GM23248 (cell line): ENCODE results near the gene PFN3. TPM values are rescaled to one million over a fixed set of nuclear protein-coding genes. Genes with fewer than 3 reads are reported as not detected.
A peak's percentile ranks its signal among the peaks of the same experiment; 100 is the strongest.

ENCODE experiments used
- DNase-seq: peaks from one replicate; pipeline ENCODE4 v3.0.0-alpha.2; 2015
- H2AFZ ChIP-seq: fragments of 200-600 bp; sonication (generic); 2 replicates; pipeline ENCODE4 v1.6.1; 2016; ENCODE audit warnings: antibody characterized with exemption
- H3F3A ChIP-seq: fragments of 200-600 bp; sonication (generic); 2 replicates; pipeline ENCODE4 v1.6.1; 2016; ENCODE audit warnings: mild to moderate bottlenecking, antibody characterized with exemption, mixed run types; ENCODE audit not compliant: insufficient read depth
- H3K27ac ChIP-seq: fragments of 200-600 bp; sonication (generic); 2 replicates; pipeline ENCODE4 v1.5.1; 2016; ENCODE audit warnings: mild to moderate bottlenecking
- H3K27me3 ChIP-seq: fragments of 200-600 bp; sonication (generic); replicated peaks from 2 replicates; pipeline ENCODE4 v1.6.1; 2016; ENCODE audit warnings: mild to moderate bottlenecking; ENCODE audit not compliant: insufficient read depth
- H3K36me3 ChIP-seq: fragments of 200-600 bp; sonication (generic); 2 replicates; pipeline ENCODE4 v1.6.1; 2016; ENCODE audit warnings: low read depth, mild to moderate bottlenecking
- H3K4me1 ChIP-seq: fragments of 200-600 bp; sonication (generic); 2 replicates; pipeline ENCODE4 v1.6.1; 2016; ENCODE audit warnings: mild to moderate bottlenecking; ENCODE audit not compliant: insufficient read depth
- H3K4me2 ChIP-seq: fragments of 200-600 bp; sonication (generic); one replicate; pipeline ENCODE4 v1.6.1; 2016; ENCODE audit warnings: mild to moderate bottlenecking; ENCODE audit not compliant: unreplicated experiment
- H3K4me3 ChIP-seq: fragments of 200-600 bp; sonication (generic); 2 replicates; pipeline ENCODE4 v1.5.1; 2016; ENCODE audit warnings: mild to moderate bottlenecking
- H3K79me2 ChIP-seq: fragments of 200-600 bp; sonication (generic); 2 replicates; pipeline ENCODE4 v1.6.1; 2016; ENCODE audit warnings: mild to moderate bottlenecking; ENCODE audit not compliant: insufficient read depth
- H3K9ac ChIP-seq: fragments of 200-600 bp; sonication (generic); 2 replicates; pipeline ENCODE4 v1.6.1; 2016; ENCODE audit warnings: mild to moderate bottlenecking
- H3K9me2 ChIP-seq: fragments of 200-600 bp; sonication (generic); 2 replicates; pipeline ENCODE4 v1.6.1; 2016; ENCODE audit warnings: mixed run types, mild to moderate bottlenecking, moderate library complexity; ENCODE audit not compliant: insufficient read depth
- H3K9me3 ChIP-seq: fragments of 200-600 bp; sonication (generic); one replicate; pipeline ENCODE4 v1.6.1; 2017; ENCODE audit warnings: low read depth
- H4K20me1 ChIP-seq: fragments of 200-600 bp; sonication (generic); 2 replicates; pipeline ENCODE4 v1.6.0; 2016; ENCODE audit not compliant: insufficient read depth
- EZH2 ChIP-seq: fragments of 200-600 bp; sonication (generic); IDR thresholded peaks from 2 replicates; pipeline ENCODE4 v1.6.1; 2018; ENCODE audit warnings: antibody characterized with exemption, mild to moderate bottlenecking; ENCODE audit not compliant: insufficient read depth, poor library complexity, severe bottlenecking
- EZH2phosphoT487 ChIP-seq: fragments of 200-600 bp; sonication (generic); IDR thresholded peaks from 2 replicates; pipeline ENCODE4 v1.6.1; 2018; ENCODE audit warnings: antibody characterized with exemption, moderate library complexity, mild to moderate bottlenecking, low read depth; ENCODE audit not compliant: insufficient read depth
- WGBS, 2 experiments: methylation state at CpG; one replicate each; pipeline ENCODE4 v1.1.6; 2015 to 2017; ENCODE audit warnings: low lambda C conversion rate in 2 of 2, low coverage in 1 of 2; ENCODE audit errors: missing lambda C conversion rate in 2 of 2; 5-methylcytosine and 5-hydroxymethylcytosine counted together
- in situ Hi-C: fragments of 300-500 bp; cut with MboI; formaldehyde crosslinking; loops from 2 replicates; pipeline ENCODE4 v1.15.0; 2020
- polyA plus RNA-seq: library from polyadenylated mRNA; unstranded; fragments of >200 nt; fragmentation: Nextera tagmentation; extraction: Ambion mirVana; gene quantifications from 2 replicates; pipeline ENCODE4 v1.2.1, GENCODE V29; 2016
- total RNA-seq: library from RNA; depleted of rRNA; stranded (reverse); fragments of >200 nt; shearing (Covaris generic); gene quantifications from 2 replicates; pipeline ENCODE4 v1.2.3, GENCODE V29; 2014

The PFN3 gene
- total and polyA plus RNA-seq, 2 experiments from 2014 or later, result not detected

DNA sequence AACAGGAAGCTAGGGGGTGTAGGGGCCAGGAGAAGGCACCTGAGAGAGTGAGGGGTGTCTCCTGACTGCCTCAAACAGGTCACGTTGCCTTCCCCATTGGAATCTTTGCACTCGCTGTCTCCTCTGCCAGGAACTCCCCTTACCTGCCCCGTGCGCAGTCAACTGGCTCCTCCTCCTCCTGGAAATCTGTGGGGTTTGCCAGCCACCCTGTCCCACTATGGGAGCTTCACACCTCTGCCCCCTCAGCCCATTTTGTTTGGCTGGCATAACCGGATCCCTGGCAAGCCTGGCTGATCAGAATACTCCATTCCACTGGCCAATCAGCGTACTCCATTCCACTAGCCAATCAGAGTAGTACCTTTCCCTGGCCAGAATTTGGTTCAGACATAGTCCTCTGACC is 26.7 kb downstream of the PFN3 start:
- Histone ChIP-seq H3K9ac (no peak overlapping the region), H3K79me2 (no peaks in the 10 kb centered on the region), H3K4me1 (no peaks in the 10 kb centered on the region), H3K4me3 (no peak overlapping the region), H3F3A (no peaks in the 10 kb centered on the region), H3K36me3 (no peaks in the 10 kb centered on the region), H4K20me1 (no peaks in the 10 kb centered on the region), H3K27ac (no peak overlapping the region), H3K4me2 (no peak overlapping the region), H2AFZ (no peak overlapping the region), H3K9me3 (no peaks in the 10 kb centered on the region), H3K27me3 (no peaks in the 10 kb centered on the region), H3K9me2 (no peaks in the 10 kb centered on the region)
- in situ Hi-C loops, result no loop called here
- TF ChIP-seq EZH2 (no peak), EZH2phosphoT487 (no peak)
- DNase-seq, result no peak
- WGBS, 2 experiments, result 49 to 63% methylated on average over 6 of the region's 6 CpGs

DNA sequence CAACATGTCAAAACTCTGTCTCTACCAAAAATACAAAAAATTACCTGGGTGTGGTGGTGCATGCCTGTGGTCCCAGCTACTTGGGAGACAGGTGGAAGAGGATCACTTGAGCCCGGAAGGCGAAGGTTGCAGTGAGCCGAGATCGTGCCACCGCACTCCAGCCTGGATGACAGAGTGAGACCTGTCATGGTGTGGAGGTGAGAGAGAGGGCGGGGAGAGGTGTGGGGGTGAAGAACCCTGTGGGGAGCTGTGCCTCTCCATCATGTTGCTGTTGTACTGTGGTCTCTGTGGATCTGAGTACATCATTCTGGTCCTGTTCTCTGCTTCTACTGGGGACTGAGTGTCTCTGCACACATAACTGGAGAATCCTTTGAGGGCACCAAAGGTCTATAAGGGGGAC is 27.6 kb downstream of the PFN3 start:
- H3K36me3 ChIP-seq, result no peaks in the 10 kb centered on the region
- H3K9me2 ChIP-seq, result no peaks in the 10 kb centered on the region
- no peaks in the 10 kb centered on the region for H3K9me3 ChIP-seq
- WGBS, 2 experiments, result 88 to 90% methylated on average over 6 of the region's 6 CpGs
- no peaks in the 10 kb centered on the region for H3F3A ChIP-seq
- H3K4me1 ChIP-seq, result no peaks in the 10 kb centered on the region
- no peak for DNase-seq
- no peak overlapping the region for H3K27ac ChIP-seq
- no peaks in the 10 kb centered on the region for H3K27me3 ChIP-seq
- no peaks in the 10 kb centered on the region for H4K20me1 ChIP-seq
- TF ChIP-seq EZH2phosphoT487, result no peak
- TF ChIP-seq EZH2, result no peak
- H3K4me2 ChIP-seq, result no peak overlapping the region
- H3K4me3 ChIP-seq, result no peak overlapping the region
- H3K9ac ChIP-seq, result no peak overlapping the region
- no peaks in the 10 kb centered on the region for H3K79me2 ChIP-seq
- in situ Hi-C loops, result no loop called here
- no peak overlapping the region for H2AFZ ChIP-seq

DNA sequence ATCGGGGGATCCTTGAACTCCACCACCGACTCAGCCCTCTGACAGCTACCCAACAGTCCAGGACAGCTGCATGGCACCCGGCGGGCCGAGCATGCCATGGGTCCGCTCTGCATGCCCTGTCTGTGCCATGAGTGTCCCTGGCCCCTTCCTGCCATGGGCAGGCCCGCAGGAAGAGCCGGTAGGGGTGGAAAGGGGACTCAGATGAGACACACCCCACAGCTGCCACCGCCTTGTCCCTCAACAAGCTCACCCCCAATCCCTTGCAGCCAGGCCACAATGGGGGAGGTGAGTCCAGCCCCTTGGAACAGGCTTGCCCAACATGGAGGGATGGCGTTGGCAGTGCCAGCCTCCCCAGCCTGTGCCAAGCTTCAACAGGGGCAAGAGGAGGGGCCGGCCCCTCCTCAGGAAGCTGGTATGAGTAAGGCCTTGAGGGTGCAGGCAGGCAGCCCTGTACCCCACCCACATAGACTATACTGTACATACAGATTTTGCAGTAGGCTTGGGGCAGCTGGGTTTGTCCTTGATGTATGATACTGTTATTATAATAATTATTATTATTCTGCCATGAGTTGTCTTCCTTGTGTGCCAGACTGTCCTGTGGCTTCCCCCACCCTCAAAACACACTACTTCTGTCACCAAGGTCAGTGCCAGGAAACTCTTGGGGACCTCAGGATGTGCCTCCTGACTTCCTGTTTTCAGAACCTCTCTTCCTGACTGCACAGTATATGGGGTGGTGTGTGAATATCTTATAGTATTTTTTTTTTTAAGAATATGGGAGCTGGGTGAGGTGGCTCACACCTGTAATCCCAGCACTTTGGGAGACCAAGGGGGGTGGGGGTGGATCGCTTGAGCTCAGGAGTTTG is 28.2 kb downstream of the PFN3 start:
- 87 to 91% methylated on average over 11 of the region's 12 CpGs for WGBS, 2 experiments
- TF ChIP-seq EZH2 (no peak), EZH2phosphoT487 (no peak)
- Histone ChIP-seq H3K9me2 (no peaks in the 10 kb centered on the region), H3K9ac (no peak overlapping the region), H3K79me2 (no peaks in the 10 kb centered on the region), H3K27ac (no peak overlapping the region), H3K4me1 (peaks cover 4% of the 10 kb centered on the region; the same call in 1 of the 2 replicates), H3K4me3 (no peak overlapping the region), H3K9me3 (no peaks in the 10 kb centered on the region), H4K20me1 (no peaks in the 10 kb centered on the region), H3K36me3 (no peaks in the 10 kb centered on the region), H3F3A (no peaks in the 10 kb centered on the region), H2AFZ (no peak overlapping the region), H3K4me2 (no peak overlapping the region), H3K27me3 (no peaks in the 10 kb centered on the region)
- in situ Hi-C loops, result no loop called here
- no peak for DNase-seq

DNA sequence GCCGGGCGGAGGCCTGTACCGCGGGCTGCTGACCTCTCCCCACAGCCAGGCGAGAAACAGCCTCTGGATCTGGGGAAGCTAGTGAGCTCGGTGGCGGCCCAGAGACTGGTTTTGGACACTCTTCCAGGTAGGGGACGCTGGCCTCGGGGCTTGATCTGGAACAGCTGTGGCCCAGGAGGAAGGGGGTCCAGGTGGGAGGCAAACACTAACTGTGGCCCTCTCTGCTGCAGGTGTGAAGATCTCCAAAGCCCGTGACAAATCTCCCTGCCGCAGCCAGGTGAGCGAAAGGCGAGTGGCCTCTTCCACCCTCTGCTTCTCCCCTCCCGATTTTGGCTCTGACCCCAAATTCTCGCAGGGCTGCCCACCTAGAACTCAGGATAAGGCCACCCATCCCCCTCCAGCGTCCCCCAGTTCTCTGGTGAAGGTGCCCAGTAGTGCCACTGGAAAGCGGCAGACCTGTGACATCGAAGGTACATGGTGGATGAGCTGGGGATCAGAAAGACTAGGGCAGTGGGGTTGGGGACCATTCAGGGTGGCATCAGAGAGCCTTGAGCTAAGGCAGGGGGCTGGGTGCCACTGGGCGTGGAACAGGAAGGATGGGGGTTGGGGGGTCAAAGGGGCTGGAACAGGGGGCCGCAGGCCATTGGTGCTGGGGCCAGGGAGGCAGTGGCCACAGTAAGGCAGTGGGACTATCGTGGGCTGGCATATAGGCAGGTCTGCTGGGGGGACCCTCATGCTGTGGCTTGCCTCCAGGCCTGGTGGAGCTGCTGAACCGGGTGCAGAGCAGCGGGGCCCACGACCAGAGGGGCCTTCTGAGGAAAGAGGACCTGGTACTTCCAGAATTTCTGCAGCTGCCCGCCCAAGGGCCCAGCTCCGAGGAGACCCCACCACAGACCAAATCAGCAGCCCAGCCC is 29.1 kb downstream of the PFN3 start:
- no peak for DNase-seq
- Histone ChIP-seq H3K4me2 (peak overlapping the region; percentile 50), H3K9me3 (no peaks in the 10 kb centered on the region), H3K27me3 (no peaks in the 10 kb centered on the region), H3K36me3 (no peaks in the 10 kb centered on the region), H4K20me1 (no peaks in the 10 kb centered on the region), H2AFZ (peak overlapping the region; percentile 70), H3K4me3 (peak overlapping the region; percentile 64), H3K79me2 (no peaks in the 10 kb centered on the region), H3K9ac (peak overlapping the region; percentile 48), H3K9me2 (no peaks in the 10 kb centered on the region), H3K27ac (no peak overlapping the region), H3F3A (no peaks in the 10 kb centered on the region), H3K4me1 (peaks cover 9% of the 10 kb centered on the region; the same call in 1 of the 2 replicates)
- TF ChIP-seq EZH2phosphoT487 (no peak), EZH2 (no peak)
- WGBS, 2 experiments, result 50 to 62% methylated on average over 21 to 24 of the region's 26 CpGs
- in situ Hi-C loops, result no loop called here
